Mesendoderm (in vitro differentiated cells): ENCODE measurements around the gene UBAC1.

ENCODE experiments used
- DNase-seq: peaks from one replicate; pipeline ENCODE4 v3.0.0; 2013
- H2AK5ac ChIP-seq: 2 replicates; pipeline ENCODE4 v1.6.1; 2013; ENCODE audit warnings: low read length, inconsistent platforms
- H2BK120ac ChIP-seq: 2 replicates; pipeline ENCODE4 v1.6.1; 2013; ENCODE audit warnings: low read depth, mild to moderate bottlenecking, low read length, moderate library complexity, mixed read lengths
- H2BK15ac ChIP-seq: replicated peaks from 2 replicates; pipeline ENCODE4 v1.6.1; 2013; ENCODE audit warnings: low read depth, mild to moderate bottlenecking, moderate library complexity
- H2BK5ac ChIP-seq: 2 replicates; pipeline ENCODE4 v1.6.1; 2013; ENCODE audit warnings: low read length, inconsistent platforms
- H3K18ac ChIP-seq: 2 replicates; pipeline ENCODE4 v1.6.1; 2013; ENCODE audit warnings: mild to moderate bottlenecking, low read length, mixed read lengths
- H3K23ac ChIP-seq: one replicate; pipeline ENCODE4 v1.6.1; 2013; ENCODE audit warnings: low read length
- H3K27ac ChIP-seq: 2 replicates; pipeline ENCODE4 v1.5.1; 2013; ENCODE audit warnings: low read depth, mild to moderate bottlenecking, inconsistent platforms, low read length, moderate library complexity
- H3K27me3 ChIP-seq: 2 replicates; pipeline ENCODE4 v1.6.1; 2013; ENCODE audit warnings: low read length, control low read depth, mild to moderate bottlenecking, inconsistent platforms; ENCODE audit not compliant: insufficient read depth, poor library complexity
- H3K36me3 ChIP-seq: 2 replicates; pipeline ENCODE4 v1.6.1; 2013; ENCODE audit warnings: low read length, inconsistent platforms; ENCODE audit not compliant: control insufficient read depth, insufficient read depth
- H3K4ac ChIP-seq: one replicate; pipeline ENCODE4 v1.6.1; 2013; ENCODE audit warnings: low read depth, mild to moderate bottlenecking, low read length, moderate library complexity
- H3K4me1 ChIP-seq: 2 replicates; pipeline ENCODE4 v1.6.1; 2013; ENCODE audit warnings: low read depth, low read length, inconsistent platforms; ENCODE audit not compliant: control insufficient read depth
- H3K4me2 ChIP-seq: 2 replicates; pipeline ENCODE4 v1.6.1; 2013; ENCODE audit warnings: low read length
- H3K4me3 ChIP-seq: 2 replicates; pipeline ENCODE4 v1.5.1; 2013; ENCODE audit warnings: mild to moderate bottlenecking, low read length
- H3K56ac ChIP-seq: one replicate; pipeline ENCODE4 v1.6.1; 2013; ENCODE audit warnings: low read length
- H3K79me1 ChIP-seq: 2 replicates; pipeline ENCODE4 v1.6.1; 2013; ENCODE audit warnings: low read length, inconsistent platforms
- H3K79me2 ChIP-seq: 2 replicates; pipeline ENCODE4 v1.6.1; 2013; ENCODE audit warnings: mild to moderate bottlenecking, low read length; ENCODE audit not compliant: control insufficient read depth, insufficient read depth
- H3K9ac ChIP-seq: 2 replicates; pipeline ENCODE4 v1.6.1; 2013; ENCODE audit warnings: low read length, inconsistent platforms
- H4K5ac ChIP-seq: one replicate; pipeline ENCODE4 v1.6.1; 2013; ENCODE audit warnings: low read length
- H4K8ac ChIP-seq: one replicate; pipeline ENCODE4 v1.6.1; 2013; ENCODE audit warnings: low read depth, mild to moderate bottlenecking, control low read depth, low read length, moderate library complexity
- WGBS: extraction: QIAGEN DNeasy Blood & Tissue Kit; methylation state at CpG from one replicate; pipeline ENCODE4 v1.1.7; 2013; ENCODE audit warnings: low lambda C conversion rate, missing lambda C conversion rate; ENCODE audit not compliant: insufficient coverage; ENCODE audit errors: extremely low coverage; 5-methylcytosine and 5-hydroxymethylcytosine counted together

The UBAC1 gene

GRCh38 chr9:135973277-135974219, 12.4 kb upstream of the UBAC1 start:
- H3K23ac ChIP-seq, result no peak overlapping the region
- no peak overlapping the region for H3K4me2 ChIP-seq
- DNase-seq, result no peak
- no peaks in the 10 kb centered on the region for H3K4me1 ChIP-seq
- no peak overlapping the region for H2BK5ac ChIP-seq
- no peak overlapping the region for H4K5ac ChIP-seq
- no peak overlapping the region for H2AK5ac ChIP-seq
- no peak overlapping the region for H3K18ac ChIP-seq
- no peak overlapping the region for H3K4ac ChIP-seq
- H3K56ac ChIP-seq, result no peak overlapping the region
- no peaks in the 10 kb centered on the region for H3K79me1 ChIP-seq
- no peak overlapping the region for H4K8ac ChIP-seq
- no peak overlapping the region for H3K27ac ChIP-seq
- WGBS, result no CpG with 5 or more reads among the region's 23 CpGs
- no peaks in the 10 kb centered on the region for H3K79me2 ChIP-seq
- no peak overlapping the region for H2BK120ac ChIP-seq
- H3K9ac ChIP-seq, result no peak overlapping the region
- no peaks in the 10 kb centered on the region for H3K27me3 ChIP-seq
- H3K4me3 ChIP-seq, result no peak overlapping the region
- H3K36me3 ChIP-seq, result no peaks in the 10 kb centered on the region
- no peak overlapping the region for H2BK15ac ChIP-seq

- Histone ChIP-seq H3K36me3 (no peaks in the 10 kb centered on the region), H3K4ac (no peak overlapping the region), H3K56ac (no peak overlapping the region), H2AK5ac (no peak overlapping the region), H4K5ac (no peak overlapping the region), H3K79me1 (no peaks in the 10 kb centered on the region), H3K4me2 (no peak overlapping the region), H3K18ac (no peak overlapping the region), H3K27me3 (no peaks in the 10 kb centered on the region), H3K27ac (no peak overlapping the region), H3K9ac (no peak overlapping the region), H2BK15ac (no peak overlapping the region), H3K79me2 (no peaks in the 10 kb centered on the region), H3K23ac (no peak overlapping the region), H2BK120ac (no peak overlapping the region), H2BK5ac (no peak overlapping the region), H4K8ac (no peak overlapping the region), H3K4me1 (no peaks in the 10 kb centered on the region), H3K4me3 (no peak overlapping the region)
- WGBS, result no CpG with 5 or more reads among the region's 13 CpGs
- peak; percentile 90 for DNase-seq
Measured at GRCh38 chr9:135971892-135972291, 10.7 kb upstream of the UBAC1 start.

GRCh38 chr9:135971111-135971766, 10.1 kb upstream of the UBAC1 start:
- no peak overlapping the region for H3K4me3 ChIP-seq
- no peak overlapping the region for H4K5ac ChIP-seq
- H3K36me3 ChIP-seq, result no peaks in the 10 kb centered on the region
- H3K27me3 ChIP-seq, result no peaks in the 10 kb centered on the region
- H3K9ac ChIP-seq, result no peak overlapping the region
- no peaks in the 10 kb centered on the region for H3K79me1 ChIP-seq
- no peak overlapping the region for H3K4me2 ChIP-seq
- no peaks in the 10 kb centered on the region for H3K4me1 ChIP-seq
- no peak overlapping the region for H2BK15ac ChIP-seq
- H4K8ac ChIP-seq, result no peak overlapping the region
- no peak overlapping the region for H3K56ac ChIP-seq
- H2BK120ac ChIP-seq, result no peak overlapping the region
- no peak overlapping the region for H2BK5ac ChIP-seq
- H3K4ac ChIP-seq, result no peak overlapping the region
- no CpG with 5 or more reads among the region's 18 CpGs for WGBS
- no peak overlapping the region for H3K18ac ChIP-seq
- no peak for DNase-seq
- H3K27ac ChIP-seq, result no peak overlapping the region
- H3K79me2 ChIP-seq, result no peaks in the 10 kb centered on the region
- H3K23ac ChIP-seq, result no peak overlapping the region
- H2AK5ac ChIP-seq, result no peak overlapping the region

GRCh38 chr9:135970128-135970815, 9.1 kb upstream of the UBAC1 start:
- H3K79me2 ChIP-seq, result no peaks in the 10 kb centered on the region
- H3K79me1 ChIP-seq, result no peaks in the 10 kb centered on the region
- H2BK15ac ChIP-seq, result no peak overlapping the region
- H3K36me3 ChIP-seq, result no peaks in the 10 kb centered on the region
- H3K27me3 ChIP-seq, result no peaks in the 10 kb centered on the region
- no peak overlapping the region for H3K56ac ChIP-seq
- no peak overlapping the region for H3K4me3 ChIP-seq
- DNase-seq, result no peak
- no peak overlapping the region for H3K4ac ChIP-seq
- H2BK120ac ChIP-seq, result no peak overlapping the region
- H3K18ac ChIP-seq, result no peak overlapping the region
- H3K4me1 ChIP-seq, result no peaks in the 10 kb centered on the region
- no peak overlapping the region for H2AK5ac ChIP-seq
- no peak overlapping the region for H2BK5ac ChIP-seq
- H4K5ac ChIP-seq, result no peak overlapping the region
- no CpG with 5 or more reads among the region's 9 CpGs for WGBS
- no peak overlapping the region for H3K4me2 ChIP-seq
- no peak overlapping the region for H3K23ac ChIP-seq
- H3K27ac ChIP-seq, result no peak overlapping the region
- no peak overlapping the region for H4K8ac ChIP-seq
- no peak overlapping the region for H3K9ac ChIP-seq

DNA sequence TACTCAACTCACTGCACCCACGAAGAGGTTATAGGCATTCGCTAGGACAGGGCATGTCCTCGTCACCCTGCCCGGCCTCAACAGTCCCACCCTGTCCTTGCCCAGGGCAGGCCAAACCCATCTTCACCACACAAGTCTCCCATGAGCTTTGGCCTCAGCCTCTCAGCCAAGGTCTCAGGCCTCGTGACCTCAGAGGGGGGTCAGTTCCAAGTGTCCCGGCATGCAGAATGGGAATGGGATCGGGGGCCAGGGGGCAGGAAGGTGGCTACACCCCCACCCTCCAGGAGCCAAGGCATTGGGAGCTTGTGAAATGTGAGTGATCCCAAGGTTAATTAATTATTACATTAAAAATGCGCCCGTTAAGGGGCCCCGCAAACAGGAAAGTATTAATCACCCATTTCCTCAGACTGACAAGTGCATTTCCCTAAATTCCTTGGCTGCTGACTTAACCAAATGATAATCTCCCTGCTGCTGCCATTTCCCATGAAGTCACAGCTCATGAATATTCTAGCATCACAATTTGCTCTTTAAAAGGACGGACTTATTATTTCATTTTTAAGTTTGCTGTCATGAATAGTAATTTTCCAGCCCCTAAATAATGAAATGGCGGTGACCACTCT, 8.0 kb upstream of the UBAC1 start:
- no CpG with 5 or more reads among the region's 12 CpGs for WGBS
- no peak overlapping the region for H3K27ac ChIP-seq

More for the DNA sequence above, 8.0 kb upstream of the UBAC1 start:
- Histone ChIP-seq H4K5ac (no peak overlapping the region), H2BK15ac (no peak overlapping the region), H3K9ac (no peak overlapping the region), H3K27me3 (no peaks in the 10 kb centered on the region), H3K23ac (no peak overlapping the region), H2BK5ac (no peak overlapping the region), H3K79me1 (no peaks in the 10 kb centered on the region), H3K4me2 (no peak overlapping the region), H2AK5ac (no peak overlapping the region), H2BK120ac (no peak overlapping the region), H3K56ac (no peak overlapping the region), H3K18ac (no peak overlapping the region), H3K36me3 (no peaks in the 10 kb centered on the region), H3K4me1 (no peaks in the 10 kb centered on the region), H3K79me2 (no peaks in the 10 kb centered on the region), H3K4me3 (no peak overlapping the region), H3K4ac (no peak overlapping the region), H4K8ac (no peak overlapping the region)
- no peak for DNase-seq
